Effector memory CD8-positive, alpha-beta T cell (primary cell): ENCODE measurements around the gene RABEP1.
A peak's percentile ranks its signal among the peaks of the same experiment; 100 is the strongest.

Experiments
- ATAC-seq: fragments of 150-1000 bp; cut with Tn5 transposase; replicated peaks from 2 replicates; pipeline ENCODE4 v1.10.0; 2021; ENCODE audit warnings: mild to moderate bottlenecking, moderate library complexity
- DNase-seq, 3 experiments: peaks; one replicate each; pipeline ENCODE4 v3.0.0; 2021
- H3K27ac Mint-ChIP-seq, 2 donors: one replicate each; pipeline ENCODE4 v1.8.0; 2022; ENCODE audit warnings: mild to moderate bottlenecking in 2 of 2, mixed read lengths in 2 of 2, moderate library complexity in 2 of 2
- H3K27me3 Mint-ChIP-seq, 2 donors: one replicate each; pipeline ENCODE4 v1.8.0; 2022; ENCODE audit warnings: mixed read lengths in 2 of 2
- H3K36me3 Mint-ChIP-seq: one replicate; pipeline ENCODE4 v1.8.0; 2022; ENCODE audit warnings: mild to moderate bottlenecking, moderate library complexity, mixed read lengths; ENCODE audit not compliant: insufficient read depth
- H3K4me1 Mint-ChIP-seq, 2 donors: one replicate each; pipeline ENCODE4 v1.8.0; 2022; ENCODE audit warnings: low read depth in 2 of 2, mixed read lengths in 2 of 2
- H3K4me3 Mint-ChIP-seq, 2 donors: one replicate each; pipeline ENCODE4 v1.8.0; 2022; ENCODE audit warnings: mild to moderate bottlenecking in 2 of 2, mixed read lengths in 2 of 2, moderate library complexity in 2 of 2
- H3K9me3 Mint-ChIP-seq, 2 donors: one replicate each; pipeline ENCODE4 v1.8.0; 2022; ENCODE audit warnings: mixed read lengths in 2 of 2

Gene RABEP1

GRCh38 chr17:5396612-5397011 lies 114.5 kb downstream of the RABEP1 start:
- Mint-ChIP-seq H3K9me3 (no peaks in the 10 kb centered on the region), H3K4me1 (peaks cover 0 to 7% of the 10 kb centered on the region in 2 donors), H3K27me3 (no peaks in the 10 kb centered on the region), H3K27ac (peak overlapping the region; percentile 4 to 19), H3K4me3 (no peak overlapping the region), H3K36me3 (peaks cover 85% of the 10 kb centered on the region)
- DNase-seq (no peak), ATAC-seq (no peak)

GRCh38 chr17:5399767-5400166 lies 117.7 kb downstream of the RABEP1 start:
- no peak overlapping the region for H3K27ac Mint-ChIP-seq
- H3K27me3 Mint-ChIP-seq: no peaks in the 10 kb centered on the region
- ATAC-seq (no peak), DNase-seq (no peak)
- H3K36me3 Mint-ChIP-seq: peaks cover 58% of the 10 kb centered on the region
- H3K4me1 Mint-ChIP-seq: no peaks in the 10 kb centered on the region
- H3K4me3 Mint-ChIP-seq: no peak overlapping the region
- H3K9me3 Mint-ChIP-seq: no peaks in the 10 kb centered on the region

- H3K27me3 Mint-ChIP-seq: no peaks in the 10 kb centered on the region
- DNase-seq: no peak
- peaks cover 4% of the 10 kb centered on the region for H3K36me3 Mint-ChIP-seq
- no peak overlapping the region for H3K4me3 Mint-ChIP-seq
- H3K9me3 Mint-ChIP-seq: no peaks in the 10 kb centered on the region
- H3K4me1 Mint-ChIP-seq: peaks cover 4 to 6% of the 10 kb centered on the region in 2 donors
- H3K27ac Mint-ChIP-seq: no peak overlapping the region
- no peak for ATAC-seq
Observed at GRCh38 chr17:5405400-5405799, 123.3 kb downstream of the RABEP1 start.

GRCh38 chr17:5408186-5408585 lies 126.1 kb downstream of the RABEP1 start:
- DNase-seq (no peak), ATAC-seq (no peak)
- H3K27me3 Mint-ChIP-seq: no peaks in the 10 kb centered on the region
- H3K4me1 Mint-ChIP-seq: peaks cover 19 to 25% of the 10 kb centered on the region in 2 donors
- H3K4me3 Mint-ChIP-seq: no peak overlapping the region
- H3K36me3 Mint-ChIP-seq: peaks cover 9% of the 10 kb centered on the region
- H3K27ac Mint-ChIP-seq: no peak overlapping the region
- H3K9me3 Mint-ChIP-seq: no peaks in the 10 kb centered on the region

GRCh38 chr17:5410594-5411272 lies 128.6 kb downstream of the RABEP1 start:
- Mint-ChIP-seq H3K4me1 (peaks cover 19 to 31% of the 10 kb centered on the region in 2 donors), H3K36me3 (peaks cover 34% of the 10 kb centered on the region), H3K27me3 (no peaks in the 10 kb centered on the region), H3K27ac (peak overlapping the region; percentile 24 to 81), H3K9me3 (no peaks in the 10 kb centered on the region), H3K4me3 (no peak overlapping the region)
- ATAC-seq (no peak), DNase-seq (no peak)

GRCh38 chr17:5413682-5414081 lies 131.6 kb downstream of the RABEP1 start:
- ATAC-seq (no peak), DNase-seq (no peak)
- Mint-ChIP-seq H3K36me3 (peaks cover 44% of the 10 kb centered on the region), H3K27ac (no peak overlapping the region), H3K27me3 (no peaks in the 10 kb centered on the region), H3K4me3 (no peak overlapping the region), H3K4me1 (peaks cover 22 to 43% of the 10 kb centered on the region in 2 donors), H3K9me3 (no peaks in the 10 kb centered on the region)

- no peak overlapping the region for H3K27ac Mint-ChIP-seq
- peaks cover 62% of the 10 kb centered on the region for H3K36me3 Mint-ChIP-seq
- no peak for DNase-seq
- no peaks in the 10 kb centered on the region for H3K9me3 Mint-ChIP-seq
- no peak for ATAC-seq
- H3K4me3 Mint-ChIP-seq: peak overlapping the region; percentile 47 to 60
- peaks cover 23 to 38% of the 10 kb centered on the region in 2 donors for H3K4me1 Mint-ChIP-seq
- H3K27me3 Mint-ChIP-seq: no peaks in the 10 kb centered on the region
Observed at GRCh38 chr17:5416901-5417300, 134.8 kb downstream of the RABEP1 start.

GRCh38 chr17:5418858-5419355 lies 136.8 kb downstream of the RABEP1 start:
- peak; percentile 53 for ATAC-seq
- H3K9me3 Mint-ChIP-seq: no peaks in the 10 kb centered on the region
- DNase-seq: peak; percentile 56 to 61 (median 59)
- H3K4me3 Mint-ChIP-seq: peak overlapping the region; percentile 96 to 97
- H3K27me3 Mint-ChIP-seq: no peaks in the 10 kb centered on the region
- peaks cover 54% of the 10 kb centered on the region for H3K36me3 Mint-ChIP-seq
- H3K27ac Mint-ChIP-seq: peak overlapping the region; percentile 88 to 95
- H3K4me1 Mint-ChIP-seq: peaks cover 11 to 21% of the 10 kb centered on the region in 2 donors

- Mint-ChIP-seq H3K36me3 (peaks cover 54% of the 10 kb centered on the region), H3K4me3 (peak within 1 kb of the TSS; percentile 96 to 97), H3K4me1 (peaks cover 11 to 21% of the 10 kb centered on the region in 2 donors), H3K9me3 (no peaks in the 10 kb centered on the region), H3K27me3 (no peaks in the 10 kb centered on the region), H3K27ac (peak within 1 kb of the TSS; percentile 88 to 95)
- ATAC-seq (peak; percentile 86), DNase-seq (peak; percentile 93 to 96 (median 94))
Observed at GRCh38 chr17:5419356-5419958, 137.4 kb downstream of the RABEP1 start, which contains the start of gene NUP88. Gene NUP88, minus strand, starts transcription at chr17:5419662. Its CDS starts 12 bp downstream, at chr17:5419650.

GRCh38 chr17:5419959-5420653 lies 138.0 kb downstream of the RABEP1 start, which contains the start of gene RPAIN:
Gene RPAIN, plus strand, starts transcription at chr17:5420182. Its CDS starts 29 bp downstream, at chr17:5420211.
- ATAC-seq: peak; percentile 66
- Mint-ChIP-seq H3K36me3 (peaks cover 54% of the 10 kb centered on the region), H3K4me3 (peak within 1 kb of the TSS; percentile 96 to 97), H3K9me3 (no peaks in the 10 kb centered on the region), H3K27me3 (no peaks in the 10 kb centered on the region), H3K27ac (peak within 1 kb of the TSS; percentile 88 to 95), H3K4me1 (peaks cover 11 to 21% of the 10 kb centered on the region in 2 donors)
- peak in 2 of 3 experiments; percentile 74 to 76 for DNase-seq

GRCh38 chr17:5422505-5422904 lies 140.4 kb downstream of the RABEP1 start:
- Mint-ChIP-seq H3K27ac (no peak overlapping the region), H3K4me3 (no peak overlapping the region), H3K27me3 (no peaks in the 10 kb centered on the region), H3K36me3 (peaks cover 66% of the 10 kb centered on the region), H3K9me3 (no peaks in the 10 kb centered on the region), H3K4me1 (peaks cover 11 to 15% of the 10 kb centered on the region in 2 donors)
- DNase-seq (no peak), ATAC-seq (no peak)

GRCh38 chr17:5424909-5425308 lies 142.8 kb downstream of the RABEP1 start:
- Mint-ChIP-seq H3K27me3 (no peaks in the 10 kb centered on the region), H3K9me3 (no peaks in the 10 kb centered on the region), H3K4me3 (no peak overlapping the region), H3K4me1 (peaks cover 8 to 15% of the 10 kb centered on the region in 2 donors), H3K36me3 (peaks cover 63% of the 10 kb centered on the region), H3K27ac (peak overlapping the region in 1 of 2 donors; percentile 23)
- DNase-seq (no peak), ATAC-seq (no peak)

- ATAC-seq (no peak), DNase-seq (no peak)
- Mint-ChIP-seq H3K36me3 (peaks cover 66% of the 10 kb centered on the region), H3K9me3 (no peaks in the 10 kb centered on the region), H3K27ac (no peak overlapping the region), H3K4me3 (no peak overlapping the region), H3K4me1 (peaks cover 3 to 13% of the 10 kb centered on the region in 2 donors), H3K27me3 (no peaks in the 10 kb centered on the region)
Observed at GRCh38 chr17:5425826-5426225, 143.7 kb downstream of the RABEP1 start.
